ENCODE data around the gene COL28A1. TPM values are rescaled to one million over a fixed set of nuclear protein-coding genes. Genes with fewer than 3 reads are reported as not detected.

COL28A1 gene
- total RNA-seq, 1 experiment from 2014 or later, result 0.81 TPM

DNA sequence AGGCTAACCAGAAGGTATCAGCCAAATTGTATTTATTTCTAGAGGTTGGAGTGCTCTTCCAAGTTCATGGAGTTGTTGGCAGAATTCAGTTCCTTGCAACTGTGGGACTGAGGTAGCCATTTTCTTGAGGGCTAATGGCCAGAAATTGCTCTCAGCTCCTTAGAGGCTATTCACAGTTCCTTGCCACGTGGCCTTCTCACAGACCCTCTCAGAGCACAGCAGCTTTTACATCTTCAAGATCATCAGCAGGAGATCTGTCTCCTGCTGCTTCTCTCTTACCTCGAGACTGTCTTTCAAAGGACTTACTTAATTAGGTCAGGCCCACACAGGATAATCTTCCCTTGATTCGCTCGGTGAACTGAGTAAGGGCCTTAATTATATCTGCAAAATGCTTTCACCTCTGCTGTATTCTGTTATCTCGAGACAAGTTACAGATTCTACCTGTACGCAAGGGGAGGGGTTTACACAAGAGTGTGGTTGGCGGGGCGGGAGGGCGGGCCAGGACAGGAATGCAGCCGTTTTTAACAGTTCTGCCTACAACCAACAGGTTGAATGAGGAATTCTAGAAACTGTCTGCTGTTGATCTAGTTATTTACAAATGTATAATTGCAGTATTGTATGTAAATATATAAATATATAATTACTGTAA, 46.0 kb upstream of the COL28A1 start:
- peak; percentile 22 for DNase-seq (ENCODE audit: low spot score)
- H3K9me3 Mint-ChIP-seq, result no peaks in the 10 kb centered on the region
- peak; percentile 94 for ATAC-seq
- no peaks in the 10 kb centered on the region for H3K27me3 Mint-ChIP-seq (ENCODE audit: low read depth)
- peaks cover 8% of the 10 kb centered on the region; the same call in 1 of the 2 replicates for H3K36me3 Mint-ChIP-seq
- peak overlapping the region; percentile 75 for H3K27ac Mint-ChIP-seq
- ChIA-PET POLR2A (interaction anchor here (1.3 kb wide), 1 partner anchor 14 kb away, joined by 4 read pairs; no protein-coding TSS in a partner anchor), CTCF (no interaction called here)
- TF ChIP-seq, protein P1, sequence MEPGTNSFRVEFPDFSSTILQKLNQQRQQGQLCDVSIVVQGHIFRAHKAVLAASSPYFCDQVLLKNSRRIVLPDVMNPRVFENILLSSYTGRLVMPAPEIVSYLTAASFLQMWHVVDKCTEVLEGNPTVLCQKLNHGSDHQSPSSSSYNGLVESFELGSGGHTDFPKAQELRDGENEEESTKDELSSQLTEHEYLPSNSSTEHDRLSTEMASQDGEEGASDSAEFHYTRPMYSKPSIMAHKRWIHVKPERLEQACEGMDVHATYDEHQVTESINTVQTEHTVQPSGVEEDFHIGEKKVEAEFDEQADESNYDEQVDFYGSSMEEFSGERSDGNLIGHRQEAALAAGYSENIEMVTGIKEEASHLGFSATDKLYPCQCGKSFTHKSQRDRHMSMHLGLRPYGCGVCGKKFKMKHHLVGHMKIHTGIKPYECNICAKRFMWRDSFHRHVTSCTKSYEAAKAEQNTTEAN (CRISPR knock-in tag; IDR thresholded peaks at IDR 0.05), result no peak
- TF ChIP-seq ETV6 (CRISPR knock-in tag; IDR thresholded peaks at IDR 0.05) (peak; percentile 77), ZNF423 (CRISPR knock-in tag; IDR thresholded peaks at IDR 0.05) (peak; percentile 60), TCF7 (CRISPR knock-in tag; IDR thresholded peaks at IDR 0.05; ENCODE audit: low read depth) (no peak), JAZF1 (CRISPR knock-in tag; IDR thresholded peaks at IDR 0.05) (no peak), NFE2L1 (CRISPR knock-in tag; IDR thresholded peaks at IDR 0.05) (no peak), ZNF317 (CRISPR knock-in tag; IDR thresholded peaks at IDR 0.05; ENCODE audit: borderline replicate concordance, low read depth) (no peak), PRRX2 (CRISPR knock-in tag; IDR thresholded peaks at IDR 0.05) (no peak), SMAD3 (CRISPR knock-in tag; IDR thresholded peaks at IDR 0.05; ENCODE audit: borderline replicate concordance) (0 out of 2 replicates have a peak, but pooled peaks have one; percentile 56)
- TF ChIP-seq, protein P2, sequence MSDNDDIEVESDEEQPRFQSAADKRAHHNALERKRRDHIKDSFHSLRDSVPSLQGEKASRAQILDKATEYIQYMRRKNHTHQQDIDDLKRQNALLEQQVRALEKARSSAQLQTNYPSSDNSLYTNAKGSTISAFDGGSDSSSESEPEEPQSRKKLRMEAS (CRISPR knock-in tag; IDR thresholded peaks at IDR 0.05), result peak; percentile 71
- TF ChIP-seq, protein P3, sequence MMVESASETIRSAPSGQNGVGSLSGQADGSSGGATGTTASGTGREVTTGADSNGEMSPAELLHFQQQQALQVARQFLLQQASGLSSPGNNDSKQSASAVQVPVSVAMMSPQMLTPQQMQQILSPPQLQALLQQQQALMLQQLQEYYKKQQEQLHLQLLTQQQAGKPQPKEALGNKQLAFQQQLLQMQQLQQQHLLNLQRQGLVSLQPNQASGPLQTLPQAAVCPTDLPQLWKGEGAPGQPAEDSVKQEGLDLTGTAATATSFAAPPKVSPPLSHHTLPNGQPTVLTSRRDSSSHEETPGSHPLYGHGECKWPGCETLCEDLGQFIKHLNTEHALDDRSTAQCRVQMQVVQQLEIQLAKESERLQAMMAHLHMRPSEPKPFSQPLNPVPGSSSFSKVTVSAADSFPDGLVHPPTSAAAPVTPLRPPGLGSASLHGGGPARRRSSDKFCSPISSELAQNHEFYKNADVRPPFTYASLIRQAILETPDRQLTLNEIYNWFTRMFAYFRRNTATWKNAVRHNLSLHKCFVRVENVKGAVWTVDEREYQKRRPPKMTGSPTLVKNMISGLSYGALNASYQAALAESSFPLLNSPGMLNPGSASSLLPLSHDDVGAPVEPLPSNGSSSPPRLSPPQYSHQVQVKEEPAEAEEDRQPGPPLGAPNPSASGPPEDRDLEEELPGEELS (CRISPR knock-in tag; IDR thresholded peaks at IDR 0.05), result no peak
- TF ChIP-seq, protein P4, sequence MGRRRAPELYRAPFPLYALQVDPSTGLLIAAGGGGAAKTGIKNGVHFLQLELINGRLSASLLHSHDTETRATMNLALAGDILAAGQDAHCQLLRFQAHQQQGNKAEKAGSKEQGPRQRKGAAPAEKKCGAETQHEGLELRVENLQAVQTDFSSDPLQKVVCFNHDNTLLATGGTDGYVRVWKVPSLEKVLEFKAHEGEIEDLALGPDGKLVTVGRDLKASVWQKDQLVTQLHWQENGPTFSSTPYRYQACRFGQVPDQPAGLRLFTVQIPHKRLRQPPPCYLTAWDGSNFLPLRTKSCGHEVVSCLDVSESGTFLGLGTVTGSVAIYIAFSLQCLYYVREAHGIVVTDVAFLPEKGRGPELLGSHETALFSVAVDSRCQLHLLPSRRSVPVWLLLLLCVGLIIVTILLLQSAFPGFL (CRISPR knock-in tag; IDR thresholded peaks at IDR 0.05; ENCODE audit: borderline replicate concordance), result no peak
- TF ChIP-seq, protein P5, sequence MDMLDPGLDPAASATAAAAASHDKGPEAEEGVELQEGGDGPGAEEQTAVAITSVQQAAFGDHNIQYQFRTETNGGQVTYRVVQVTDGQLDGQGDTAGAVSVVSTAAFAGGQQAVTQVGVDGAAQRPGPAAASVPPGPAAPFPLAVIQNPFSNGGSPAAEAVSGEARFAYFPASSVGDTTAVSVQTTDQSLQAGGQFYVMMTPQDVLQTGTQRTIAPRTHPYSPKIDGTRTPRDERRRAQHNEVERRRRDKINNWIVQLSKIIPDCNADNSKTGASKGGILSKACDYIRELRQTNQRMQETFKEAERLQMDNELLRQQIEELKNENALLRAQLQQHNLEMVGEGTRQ (CRISPR knock-in tag; IDR thresholded peaks at IDR 0.05), result peak; percentile 83
- TF ChIP-seq, protein P6, sequence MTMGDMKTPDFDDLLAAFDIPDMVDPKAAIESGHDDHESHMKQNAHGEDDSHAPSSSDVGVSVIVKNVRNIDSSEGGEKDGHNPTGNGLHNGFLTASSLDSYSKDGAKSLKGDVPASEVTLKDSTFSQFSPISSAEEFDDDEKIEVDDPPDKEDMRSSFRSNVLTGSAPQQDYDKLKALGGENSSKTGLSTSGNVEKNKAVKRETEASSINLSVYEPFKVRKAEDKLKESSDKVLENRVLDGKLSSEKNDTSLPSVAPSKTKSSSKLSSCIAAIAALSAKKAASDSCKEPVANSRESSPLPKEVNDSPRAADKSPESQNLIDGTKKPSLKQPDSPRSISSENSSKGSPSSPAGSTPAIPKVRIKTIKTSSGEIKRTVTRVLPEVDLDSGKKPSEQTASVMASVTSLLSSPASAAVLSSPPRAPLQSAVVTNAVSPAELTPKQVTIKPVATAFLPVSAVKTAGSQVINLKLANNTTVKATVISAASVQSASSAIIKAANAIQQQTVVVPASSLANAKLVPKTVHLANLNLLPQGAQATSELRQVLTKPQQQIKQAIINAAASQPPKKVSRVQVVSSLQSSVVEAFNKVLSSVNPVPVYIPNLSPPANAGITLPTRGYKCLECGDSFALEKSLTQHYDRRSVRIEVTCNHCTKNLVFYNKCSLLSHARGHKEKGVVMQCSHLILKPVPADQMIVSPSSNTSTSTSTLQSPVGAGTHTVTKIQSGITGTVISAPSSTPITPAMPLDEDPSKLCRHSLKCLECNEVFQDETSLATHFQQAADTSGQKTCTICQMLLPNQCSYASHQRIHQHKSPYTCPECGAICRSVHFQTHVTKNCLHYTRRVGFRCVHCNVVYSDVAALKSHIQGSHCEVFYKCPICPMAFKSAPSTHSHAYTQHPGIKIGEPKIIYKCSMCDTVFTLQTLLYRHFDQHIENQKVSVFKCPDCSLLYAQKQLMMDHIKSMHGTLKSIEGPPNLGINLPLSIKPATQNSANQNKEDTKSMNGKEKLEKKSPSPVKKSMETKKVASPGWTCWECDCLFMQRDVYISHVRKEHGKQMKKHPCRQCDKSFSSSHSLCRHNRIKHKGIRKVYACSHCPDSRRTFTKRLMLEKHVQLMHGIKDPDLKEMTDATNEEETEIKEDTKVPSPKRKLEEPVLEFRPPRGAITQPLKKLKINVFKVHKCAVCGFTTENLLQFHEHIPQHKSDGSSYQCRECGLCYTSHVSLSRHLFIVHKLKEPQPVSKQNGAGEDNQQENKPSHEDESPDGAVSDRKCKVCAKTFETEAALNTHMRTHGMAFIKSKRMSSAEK (CRISPR knock-in tag; IDR thresholded peaks at IDR 0.05; ENCODE audit: borderline replicate concordance), result peak; percentile 80; the same call in 1 of the 2 replicates
- TF ChIP-seq, protein P7, sequence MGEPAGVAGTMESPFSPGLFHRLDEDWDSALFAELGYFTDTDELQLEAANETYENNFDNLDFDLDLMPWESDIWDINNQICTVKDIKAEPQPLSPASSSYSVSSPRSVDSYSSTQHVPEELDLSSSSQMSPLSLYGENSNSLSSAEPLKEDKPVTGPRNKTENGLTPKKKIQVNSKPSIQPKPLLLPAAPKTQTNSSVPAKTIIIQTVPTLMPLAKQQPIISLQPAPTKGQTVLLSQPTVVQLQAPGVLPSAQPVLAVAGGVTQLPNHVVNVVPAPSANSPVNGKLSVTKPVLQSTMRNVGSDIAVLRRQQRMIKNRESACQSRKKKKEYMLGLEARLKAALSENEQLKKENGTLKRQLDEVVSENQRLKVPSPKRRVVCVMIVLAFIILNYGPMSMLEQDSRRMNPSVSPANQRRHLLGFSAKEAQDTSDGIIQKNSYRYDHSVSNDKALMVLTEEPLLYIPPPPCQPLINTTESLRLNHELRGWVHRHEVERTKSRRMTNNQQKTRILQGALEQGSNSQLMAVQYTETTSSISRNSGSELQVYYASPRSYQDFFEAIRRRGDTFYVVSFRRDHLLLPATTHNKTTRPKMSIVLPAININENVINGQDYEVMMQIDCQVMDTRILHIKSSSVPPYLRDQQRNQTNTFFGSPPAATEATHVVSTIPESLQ (CRISPR knock-in tag; IDR thresholded peaks at IDR 0.05), result no peak
- TF ChIP-seq, protein P8, sequence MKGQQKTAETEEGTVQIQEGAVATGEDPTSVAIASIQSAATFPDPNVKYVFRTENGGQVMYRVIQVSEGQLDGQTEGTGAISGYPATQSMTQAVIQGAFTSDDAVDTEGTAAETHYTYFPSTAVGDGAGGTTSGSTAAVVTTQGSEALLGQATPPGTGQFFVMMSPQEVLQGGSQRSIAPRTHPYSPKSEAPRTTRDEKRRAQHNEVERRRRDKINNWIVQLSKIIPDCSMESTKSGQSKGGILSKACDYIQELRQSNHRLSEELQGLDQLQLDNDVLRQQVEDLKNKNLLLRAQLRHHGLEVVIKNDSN (CRISPR knock-in tag; IDR thresholded peaks at IDR 0.05), result peak; percentile 70
- peak overlapping the region; percentile 38; the same call in 1 of the 2 replicates for H3K4me3 Mint-ChIP-seq
- H3K4me1 Mint-ChIP-seq, result peaks cover 10% of the 10 kb centered on the region
